Measurements from ENCODE around the gene ACOT6.
"Not testable (repeated sequence)": the region's sequence is repeated elsewhere in the genome, so short reads cannot be mapped to it uniquely, and the experiment has no call there.

Gene ACOT6

GRCh38 chr14:73602994-73603393, 9.3 kb upstream of the ACOT6 start:
- DNase-seq, result peak; percentile 31

GRCh38 chr14:73606271-73606670, 6.0 kb upstream of the ACOT6 start:
- no peak for DNase-seq

- no peak for DNase-seq
Measured at GRCh38 chr14:73607241-73607640, 5.1 kb upstream of the ACOT6 start.

- DNase-seq, result peak; percentile 29
Measured at GRCh38 chr14:73610687-73611086, 1.6 kb upstream of the ACOT6 start.

GRCh38 chr14:73613046-73613383, 698 bp downstream of the ACOT6 start:
- no peak for DNase-seq

GRCh38 chr14:73613419-73613963, 1.2 kb downstream of the ACOT6 start:
- no peak for DNase-seq

- DNase-seq, result peak; percentile 8
Measured at GRCh38 chr14:73616831-73617230, 4.5 kb downstream of the ACOT6 start.

- DNase-seq, result no peak
Measured at GRCh38 chr14:73619524-73619923, 7.2 kb downstream of the ACOT6 start.

GRCh38 chr14:73620268-73620667, 8.0 kb downstream of the ACOT6 start:
- no peak for DNase-seq

- DNase-seq, result no peak
Measured at GRCh38 chr14:73623504-73624054, 11.3 kb downstream of the ACOT6 start.

- no peak for DNase-seq
Measured at GRCh38 chr14:73625706-73626105, 13.4 kb downstream of the ACOT6 start.

- DNase-seq, result no peak
Measured at GRCh38 chr14:73627151-73627558, 14.8 kb downstream of the ACOT6 start.

- DNase-seq, result no peak
Measured at GRCh38 chr14:73630009-73630780, 17.9 kb downstream of the ACOT6 start.

GRCh38 chr14:73633116-73634010, 21.0 kb downstream of the ACOT6 start:
- peak; percentile 80 for DNase-seq

GRCh38 chr14:73634011-73634833, 21.9 kb downstream of the ACOT6 start:
- peak; percentile 93 for DNase-seq

GRCh38 chr14:73636355-73636754, 24.0 kb downstream of the ACOT6 start:
- DNase-seq, result not testable (repeated sequence)

- no peak for DNase-seq
Measured at GRCh38 chr14:73637830-73638229, 25.5 kb downstream of the ACOT6 start.

- no peak for DNase-seq
Measured at GRCh38 chr14:73640796-73641365, 28.6 kb downstream of the ACOT6 start.

- peak; percentile 97 for DNase-seq
Measured at GRCh38 chr14:73644531-73645247, 32.4 kb downstream of the ACOT6 start, which contains the start of gene DNAL1. DNAL1 (plus strand) TSS chr14:73644986; CDS start chr14:73645040, 54 bp downstream.

GRCh38 chr14:73645248-73645610, 32.9 kb downstream of the ACOT6 start:
- peak; percentile 29 for DNase-seq

- no peak for DNase-seq
Measured at GRCh38 chr14:73651005-73651404, 38.7 kb downstream of the ACOT6 start.

Data from NCI-H69 (cell line).